GM19035 (cell line): ENCODE measurements around the gene WDR37.

Experiments used
- ATAC-seq: cut with Tn5 transposase; IDR thresholded peaks from one replicate; pipeline ENCODE4 v1.9.1; 2021; ENCODE audit not compliant: unreplicated experiment

Gene WDR37

DNA sequence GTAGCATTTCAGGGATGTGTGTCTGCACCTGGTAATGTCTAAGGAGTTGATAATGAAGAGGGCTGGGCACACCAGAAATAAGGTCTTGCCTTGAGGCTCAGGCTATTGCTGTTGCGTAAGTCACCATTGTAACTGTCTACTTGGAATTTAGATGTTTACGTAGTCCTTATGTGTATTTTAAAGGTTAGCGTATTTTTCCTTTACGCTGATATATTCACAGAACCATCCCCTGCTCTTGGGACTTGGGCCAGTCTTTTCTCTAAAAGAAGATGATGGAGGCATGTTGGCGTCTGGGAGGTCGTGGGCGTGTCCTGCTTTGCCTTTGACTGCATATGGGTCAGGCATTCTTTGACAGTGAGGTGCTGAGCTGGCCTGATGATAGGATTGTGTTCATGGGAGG lies 14.7 kb downstream of the WDR37 start:
- ATAC-seq: no peak

DNA sequence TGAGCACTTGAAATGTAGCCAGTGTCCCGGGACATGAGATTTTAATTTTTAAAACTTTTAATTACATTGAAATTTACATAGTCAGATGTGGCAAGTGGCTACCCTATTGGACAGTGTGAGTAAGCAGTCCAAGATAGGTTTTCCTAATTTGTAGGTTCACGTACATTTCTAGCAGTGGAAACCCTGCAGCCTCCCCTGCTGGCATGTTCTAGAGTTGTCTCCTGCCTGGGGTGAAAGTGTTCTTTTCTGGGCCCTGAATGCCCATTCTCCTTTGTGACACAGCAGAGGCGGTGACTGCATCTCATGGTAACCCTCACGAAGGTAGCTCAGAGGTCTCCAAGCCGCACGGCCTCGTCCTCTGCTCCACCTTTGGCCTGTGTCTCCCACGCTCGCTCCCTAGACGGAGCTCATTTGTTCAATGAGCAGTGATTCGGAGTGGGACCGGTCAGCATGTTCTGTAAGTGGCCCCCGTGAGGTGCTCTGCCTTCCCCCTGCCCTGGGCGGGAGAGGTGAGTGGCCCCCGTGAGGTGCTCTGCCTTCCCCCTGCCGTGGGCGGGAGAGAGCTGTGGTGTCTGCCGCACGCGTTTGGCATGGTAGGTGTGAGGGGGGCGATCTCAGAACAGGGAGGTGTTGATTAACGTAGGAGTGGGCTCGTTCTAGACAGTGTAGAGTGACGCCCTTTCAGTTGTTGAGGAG lies 18.0 kb downstream of the WDR37 start:
- no peak for ATAC-seq

DNA sequence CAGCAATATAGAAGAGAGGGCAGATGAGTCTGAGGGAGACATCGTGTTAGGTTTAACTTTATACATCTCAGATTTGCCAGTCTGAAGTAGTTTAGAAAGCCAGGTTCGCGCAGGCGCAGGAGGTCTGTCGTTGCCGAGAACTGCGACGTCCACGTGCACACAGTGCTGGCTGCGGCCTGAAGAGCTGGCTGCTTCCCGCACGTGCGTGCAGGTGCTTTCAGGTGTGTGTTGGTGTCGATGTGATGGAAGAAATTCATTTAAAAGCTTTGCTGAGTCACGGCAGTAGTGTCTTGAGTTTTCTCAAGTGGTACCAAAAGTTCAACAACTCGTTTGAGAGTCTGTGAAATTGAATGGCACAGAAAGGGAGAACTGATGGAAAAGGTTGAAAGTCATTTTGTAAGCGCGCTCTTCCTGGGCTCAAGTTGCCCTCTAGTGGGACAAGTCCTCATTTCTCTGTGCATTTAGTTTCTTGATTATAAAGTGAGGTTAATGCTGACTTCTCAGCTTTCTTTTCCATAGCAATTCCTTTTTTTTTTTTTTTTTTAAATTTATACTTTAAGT lies 18.6 kb downstream of the WDR37 start:
- ATAC-seq: no peak

DNA sequence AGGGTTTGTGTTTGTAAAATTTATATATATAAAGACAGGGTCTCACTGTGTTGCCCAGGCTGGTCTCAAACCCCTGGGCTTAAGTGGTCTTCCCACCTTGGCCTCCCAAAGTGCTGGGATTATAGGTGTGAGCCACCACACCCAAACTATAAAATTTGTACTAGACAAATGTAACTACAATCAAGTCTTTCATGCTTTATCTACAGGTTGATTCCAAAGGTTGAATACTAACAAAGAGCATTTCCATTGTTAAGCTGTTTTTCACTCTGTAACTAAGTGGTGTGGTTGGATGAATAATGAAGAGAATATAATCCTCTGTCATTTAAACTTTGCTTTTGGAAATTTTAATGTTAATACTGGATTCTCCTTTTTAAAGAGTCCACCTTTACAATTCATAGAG lies 22.5 kb downstream of the WDR37 start:
- no peak for ATAC-seq

DNA sequence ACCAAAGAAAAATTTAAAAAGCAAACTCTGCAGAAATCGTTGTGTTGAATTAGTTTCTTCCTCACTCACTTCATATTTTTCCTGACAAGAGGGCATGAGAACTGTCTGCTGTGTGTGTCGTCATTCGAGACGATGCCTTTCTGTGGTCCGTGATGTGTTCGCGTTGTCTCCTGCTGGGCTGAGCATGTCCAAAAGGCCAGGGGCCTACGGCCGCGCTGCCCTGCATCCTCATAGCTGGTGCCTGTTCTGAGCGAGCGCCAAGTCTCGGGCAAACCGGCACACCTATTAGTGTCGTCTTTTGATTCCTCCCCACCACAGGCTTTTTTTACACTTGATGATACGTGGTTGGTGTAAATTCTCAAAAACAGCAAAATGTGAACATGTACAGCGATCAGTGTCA lies 27.4 kb downstream of the WDR37 start:
- ATAC-seq: no peak

DNA sequence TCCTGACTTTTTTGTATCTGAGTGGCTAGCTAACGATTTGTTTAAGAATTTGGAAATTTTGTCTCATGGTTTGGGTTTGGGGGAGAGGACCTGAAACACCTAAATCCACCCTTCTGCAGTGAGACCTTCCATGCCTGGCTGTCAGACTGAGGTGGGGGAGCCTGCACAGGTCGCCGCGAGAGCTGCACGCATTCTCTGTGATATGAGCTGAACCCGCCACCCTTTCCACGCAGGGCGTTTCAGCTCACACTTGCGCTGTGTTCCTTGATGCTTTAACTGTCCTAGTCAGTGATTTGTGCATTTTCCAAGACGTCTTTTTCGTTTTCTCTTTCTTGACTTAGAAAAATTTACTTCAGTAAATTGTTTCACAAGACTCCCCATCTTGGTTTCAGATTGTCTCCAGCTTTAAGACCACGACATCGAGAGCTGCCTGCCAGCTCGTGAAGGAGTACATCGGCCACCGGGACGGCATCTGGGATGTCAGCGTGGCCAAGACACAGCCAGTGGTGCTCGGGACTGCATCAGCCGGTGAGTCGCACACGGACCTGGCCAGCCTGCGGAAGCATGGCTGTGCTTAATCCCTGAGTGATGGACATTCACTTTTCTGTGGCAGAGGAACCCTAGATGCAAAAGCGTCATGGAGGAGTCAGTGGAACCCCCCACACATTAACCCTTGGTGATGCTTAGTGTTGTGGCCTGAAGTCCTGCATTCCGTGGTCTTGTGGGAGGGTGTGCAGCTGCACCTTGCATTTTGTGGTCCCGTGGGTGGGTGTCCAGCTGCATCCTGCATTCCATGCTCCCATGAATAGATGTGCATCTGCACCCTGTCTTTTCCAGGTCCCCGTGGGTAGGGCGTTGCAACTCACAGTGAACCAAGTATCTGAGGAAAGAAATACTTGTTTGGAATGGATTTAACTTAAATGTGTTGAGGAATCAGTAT lies 28.1 kb downstream of the WDR37 start:
- no peak for ATAC-seq

DNA sequence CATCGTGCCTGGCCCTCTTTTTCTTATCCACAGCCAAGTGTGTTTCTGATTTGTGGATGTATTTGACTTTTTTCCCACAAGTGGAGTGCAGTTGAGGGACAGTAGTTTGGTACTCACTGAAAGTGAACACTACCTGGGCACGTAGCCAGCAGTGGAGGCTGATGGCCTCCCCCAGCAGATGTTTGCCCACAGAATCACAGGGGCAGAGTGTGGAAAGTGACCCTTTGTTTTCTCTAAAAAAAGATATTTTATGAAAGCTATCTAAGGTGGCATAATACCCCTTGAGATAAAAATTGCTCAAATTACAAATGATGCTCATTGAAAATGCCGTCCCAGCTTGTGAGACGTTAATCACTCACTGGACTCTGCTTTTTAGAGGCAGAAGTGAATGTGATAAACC lies 29.1 kb downstream of the WDR37 start:
- no peak for ATAC-seq

DNA sequence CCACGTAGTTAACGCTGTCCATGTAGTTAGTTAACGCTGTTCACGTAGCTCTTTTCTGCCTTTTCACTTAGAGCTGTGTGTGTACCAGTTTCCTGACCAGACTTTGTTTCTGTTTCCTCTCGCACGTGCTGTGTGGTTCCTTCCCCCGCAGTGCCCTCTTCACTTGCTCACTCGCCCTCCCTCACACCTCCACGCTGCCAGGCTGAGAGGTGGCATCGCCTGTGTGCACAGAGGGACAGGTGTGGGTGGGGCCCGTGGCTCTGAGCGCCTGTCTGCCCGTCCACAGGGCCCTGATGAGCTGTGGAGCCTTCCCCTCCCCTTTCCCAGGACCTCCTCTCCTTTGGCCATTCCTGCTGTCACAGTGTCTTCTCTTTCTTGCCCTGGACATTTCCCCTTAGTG lies 30.6 kb downstream of the WDR37 start:
- no peak for ATAC-seq

DNA sequence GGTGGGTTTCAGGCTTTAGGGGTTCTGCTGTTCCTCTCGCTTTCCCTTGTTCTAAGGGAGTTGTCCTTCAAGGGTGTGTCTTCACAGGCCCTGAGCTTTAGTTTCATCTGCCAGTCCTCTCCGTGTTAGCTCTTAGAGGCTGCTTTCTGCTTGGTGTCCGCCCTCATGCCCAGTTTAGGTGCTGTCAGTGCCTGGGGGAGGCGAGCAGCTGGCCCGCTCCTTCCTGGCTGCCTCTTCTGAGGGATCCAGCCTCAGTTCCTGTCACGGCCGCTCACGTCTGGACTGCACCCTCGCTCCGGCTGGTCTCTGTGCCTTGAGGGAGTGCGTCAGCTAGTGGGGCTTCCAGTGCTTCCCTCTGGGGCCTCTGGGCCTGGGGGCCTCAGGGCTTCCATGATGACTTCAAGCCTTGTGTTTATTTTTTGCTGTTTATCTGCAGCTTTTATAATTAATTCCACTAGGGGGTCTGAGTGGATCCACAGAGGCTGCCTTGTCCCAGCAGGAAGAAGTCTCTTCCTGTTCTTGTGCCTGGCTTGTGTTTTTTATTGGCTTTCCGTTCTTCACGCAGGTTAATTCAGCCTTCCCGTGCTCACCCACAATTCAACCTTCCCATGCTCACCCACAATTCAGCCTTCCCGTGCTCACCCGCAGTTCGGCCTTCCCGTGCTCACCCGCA lies 33.0 kb downstream of the WDR37 start:
- no peak for ATAC-seq

DNA sequence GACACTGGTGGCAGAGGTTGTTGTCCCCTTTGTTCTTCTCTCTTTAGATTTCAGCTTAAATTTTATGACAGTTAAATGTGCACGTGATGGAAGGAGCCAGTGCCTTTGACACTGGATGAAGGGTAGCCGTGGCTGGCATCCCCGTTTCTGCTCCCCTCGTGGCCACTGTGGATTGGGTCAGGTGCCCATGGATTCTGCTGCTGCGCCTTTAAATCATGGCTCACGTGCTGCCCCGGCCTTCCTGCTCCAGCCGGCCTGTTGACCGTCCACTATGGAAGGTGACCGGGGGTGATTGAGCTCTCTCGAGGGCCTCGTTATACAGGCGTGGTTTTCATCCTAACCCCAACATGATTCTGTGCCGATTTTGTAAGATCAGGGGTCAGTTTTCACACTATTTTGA lies 34.5 kb downstream of the WDR37 start:
- no peak for ATAC-seq

DNA sequence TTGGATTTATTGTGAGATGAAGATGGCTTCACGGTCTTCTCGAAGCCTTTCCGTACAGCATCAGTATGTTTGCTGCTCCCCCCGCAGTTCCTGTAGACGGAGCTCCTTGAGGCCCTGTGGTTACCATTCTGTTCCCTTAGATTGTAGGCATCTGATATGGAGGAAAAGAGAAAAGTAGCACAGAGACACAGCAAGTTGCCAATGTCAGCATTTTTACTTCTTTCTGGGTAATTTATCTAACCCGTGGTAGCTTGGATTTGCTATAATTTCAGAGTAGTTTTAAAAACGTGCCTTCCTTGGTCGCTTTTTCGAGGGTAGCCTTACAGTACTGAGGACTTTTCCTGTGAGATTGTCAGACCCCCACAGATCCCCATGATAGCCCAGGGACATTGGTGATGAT lies 37.5 kb downstream of the WDR37 start:
- ATAC-seq: no peak

DNA sequence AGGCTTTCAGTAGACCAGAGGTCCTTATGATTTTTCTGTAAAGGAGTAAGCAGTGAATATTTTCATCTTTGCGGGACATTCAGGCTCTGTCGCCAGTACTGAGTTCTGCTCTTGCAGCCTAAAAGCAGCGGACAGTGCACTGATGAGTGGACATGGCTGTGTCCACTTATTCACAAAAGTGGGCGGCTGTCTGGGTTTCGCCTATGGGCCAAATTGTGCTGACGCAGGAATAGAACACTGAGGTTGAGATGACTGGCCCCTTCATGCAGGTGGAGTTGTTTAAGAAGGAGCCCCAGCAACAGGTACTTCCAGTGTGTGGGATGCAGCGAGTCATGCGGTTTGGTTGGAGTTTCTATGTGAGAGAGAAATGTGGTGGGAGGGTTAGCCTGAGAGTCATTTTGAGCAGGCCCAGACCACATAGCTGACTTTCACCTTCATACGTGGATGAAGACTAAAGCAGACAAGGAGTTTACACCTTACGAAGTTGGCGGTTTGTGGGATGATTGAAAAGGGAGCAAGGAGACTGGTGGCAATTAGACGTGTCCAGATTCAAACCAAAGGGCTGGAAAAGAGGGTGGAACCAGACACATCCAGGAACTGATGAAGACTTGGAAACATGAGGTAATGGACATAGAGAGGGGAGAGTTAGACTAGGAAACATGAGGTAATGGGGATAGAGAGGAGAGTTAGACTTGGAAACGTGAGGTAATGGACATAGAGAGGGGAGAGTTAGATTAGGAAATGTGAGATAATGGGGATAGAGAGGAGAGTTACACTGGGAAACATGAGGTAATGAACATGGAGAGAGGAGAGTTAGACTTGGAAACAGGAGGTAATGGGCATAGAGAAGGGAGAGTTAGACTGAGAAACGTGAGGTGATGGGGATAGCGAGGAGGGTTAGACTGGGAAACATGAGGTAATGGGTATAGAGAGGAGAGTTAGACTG lies 38.2 kb downstream of the WDR37 start:
- peak; percentile 78 for ATAC-seq

DNA sequence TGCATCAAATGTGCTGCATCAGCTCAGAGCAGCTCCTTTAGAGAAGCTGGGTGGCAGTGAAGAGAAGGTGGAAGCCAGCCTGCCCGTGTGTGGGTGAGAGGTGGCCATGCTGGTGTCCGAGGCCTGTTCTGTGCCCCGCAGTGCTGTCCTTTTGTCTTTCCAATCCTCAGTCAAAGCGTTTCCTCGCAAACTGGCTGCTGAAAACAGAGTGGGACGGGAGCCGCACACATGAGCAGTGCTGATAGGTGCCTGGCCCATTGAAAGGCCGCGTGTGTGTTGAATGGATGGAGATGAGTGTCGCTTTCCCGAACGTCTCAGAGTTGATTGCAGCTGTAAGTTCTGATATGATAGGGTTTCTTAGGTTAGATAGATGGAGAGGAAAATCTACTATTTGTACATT lies 39.3 kb downstream of the WDR37 start:
- ATAC-seq: no peak

DNA sequence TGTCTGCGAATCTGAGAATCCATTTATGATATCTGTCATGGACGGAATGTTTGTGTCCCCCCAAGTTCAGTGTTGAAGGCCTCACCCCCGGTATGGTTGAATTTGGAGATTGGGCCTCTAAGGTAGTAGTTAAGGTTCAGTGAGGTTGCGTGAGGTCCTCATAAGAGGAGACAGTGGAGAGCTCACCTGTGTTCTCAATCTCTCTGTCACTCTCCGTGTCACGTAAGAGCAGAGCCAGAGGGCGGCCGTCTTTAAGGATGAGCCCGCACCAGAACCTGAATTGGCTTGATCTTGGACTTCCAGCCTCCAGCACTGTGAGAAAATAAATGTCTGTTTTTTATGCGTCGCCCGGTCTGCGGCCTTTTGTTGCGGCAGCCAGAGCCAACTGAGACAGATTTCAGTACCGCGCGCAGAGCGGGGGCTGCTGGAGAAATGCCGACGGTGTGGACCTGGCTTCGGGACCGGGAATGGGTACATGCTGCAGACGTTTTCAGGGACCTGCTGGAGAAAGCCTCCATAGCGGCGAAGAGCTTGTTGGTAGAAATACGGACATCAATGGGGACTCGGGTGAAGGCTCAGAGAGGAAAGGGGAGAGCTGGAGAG lies 40.2 kb downstream of the WDR37 start:
- ATAC-seq: no peak

DNA sequence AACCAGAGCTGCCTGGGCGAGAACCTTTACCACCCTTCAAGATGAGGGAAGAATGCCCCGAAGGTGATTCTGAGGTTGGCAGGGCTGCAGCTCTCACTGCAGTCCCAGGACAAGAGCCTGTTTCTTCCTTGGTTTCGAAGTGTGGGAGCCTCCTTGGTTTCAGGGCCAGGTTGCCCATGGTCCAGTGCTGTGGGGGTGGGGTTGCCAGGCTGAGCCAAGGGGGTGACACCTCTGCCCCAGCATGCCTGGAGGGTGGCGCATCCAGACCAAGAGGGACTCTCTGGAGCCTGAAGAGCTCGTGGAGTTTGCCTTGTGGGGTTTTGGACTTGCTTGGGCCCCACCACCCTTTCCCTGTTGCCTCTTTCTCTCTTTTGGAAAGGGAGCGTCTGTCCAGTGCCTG lies 41.3 kb downstream of the WDR37 start:
- ATAC-seq: no peak

DNA sequence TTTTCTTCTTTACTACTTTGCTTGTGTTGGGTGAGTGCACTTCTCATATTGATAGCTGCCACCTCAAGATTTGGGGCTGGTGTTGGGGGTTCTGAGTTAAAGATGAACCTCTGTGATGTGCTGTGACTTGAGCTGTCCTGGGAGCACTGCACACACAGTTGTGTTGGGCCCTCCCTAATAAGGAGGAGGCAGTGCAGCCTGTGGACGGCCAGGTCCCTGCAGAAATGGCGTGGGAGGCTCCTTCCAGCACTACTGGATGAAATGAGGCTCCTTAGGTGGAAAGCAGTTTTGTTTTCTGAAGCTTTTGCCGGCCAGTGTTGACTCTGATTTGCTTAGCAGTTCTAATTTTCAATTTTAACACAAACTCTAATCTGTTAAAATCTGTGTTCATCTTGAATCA lies 44.0 kb downstream of the WDR37 start:
- ATAC-seq: no peak

DNA sequence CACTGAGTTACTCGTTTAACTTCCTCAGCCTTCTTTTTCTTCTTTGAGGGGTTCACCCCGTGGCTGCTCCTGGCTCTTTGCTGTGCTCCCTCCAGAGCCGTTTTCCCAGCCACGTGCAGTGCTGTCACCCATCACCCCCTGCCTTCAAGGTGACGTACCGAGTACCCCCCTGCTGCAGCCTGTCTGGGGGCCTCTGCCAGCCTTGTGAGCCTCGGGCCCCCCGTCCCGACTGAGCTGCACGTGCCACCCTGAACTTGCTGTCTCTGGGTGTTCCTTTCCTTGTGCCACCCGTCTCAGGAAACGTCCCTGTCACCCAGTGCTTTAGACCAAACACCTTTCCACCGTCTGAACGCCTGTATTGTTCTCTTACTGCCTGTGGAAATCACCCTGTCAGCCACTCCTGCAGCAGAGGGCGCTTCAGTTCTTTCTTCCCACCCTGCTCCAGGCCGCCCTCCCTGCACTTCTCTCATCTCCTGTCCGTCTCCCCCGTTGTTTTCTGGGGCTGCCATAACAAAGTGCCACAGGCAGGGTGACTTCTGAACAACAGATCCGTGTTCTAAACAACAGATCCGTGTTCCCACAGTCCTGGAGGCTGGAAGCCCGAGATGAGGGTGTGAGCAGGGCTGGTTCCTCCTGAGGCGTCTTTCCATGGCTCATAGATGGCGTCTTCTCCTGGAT lies 44.6 kb downstream of the WDR37 start:
- no peak for ATAC-seq

DNA sequence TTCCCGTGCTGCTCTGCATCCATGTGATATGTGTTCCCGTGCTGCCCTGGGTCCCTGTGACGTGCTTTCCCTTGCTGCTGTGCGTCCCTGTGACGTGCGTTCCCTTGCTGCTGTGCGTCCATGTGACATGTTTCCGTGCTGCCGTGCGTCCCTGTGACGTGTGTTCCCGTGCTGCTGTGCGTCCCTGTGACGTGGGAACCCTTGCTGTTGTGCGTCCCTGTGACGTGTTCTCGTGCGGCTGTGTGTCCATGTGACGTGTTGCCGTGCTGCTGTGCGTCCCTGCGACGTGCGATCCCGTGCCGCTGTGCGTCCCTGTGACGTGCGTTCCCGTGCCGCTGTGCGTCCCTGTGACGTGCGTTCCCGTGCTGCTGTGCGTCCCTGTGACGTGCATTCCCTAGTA lies 45.8 kb downstream of the WDR37 start:
- no peak for ATAC-seq

DNA sequence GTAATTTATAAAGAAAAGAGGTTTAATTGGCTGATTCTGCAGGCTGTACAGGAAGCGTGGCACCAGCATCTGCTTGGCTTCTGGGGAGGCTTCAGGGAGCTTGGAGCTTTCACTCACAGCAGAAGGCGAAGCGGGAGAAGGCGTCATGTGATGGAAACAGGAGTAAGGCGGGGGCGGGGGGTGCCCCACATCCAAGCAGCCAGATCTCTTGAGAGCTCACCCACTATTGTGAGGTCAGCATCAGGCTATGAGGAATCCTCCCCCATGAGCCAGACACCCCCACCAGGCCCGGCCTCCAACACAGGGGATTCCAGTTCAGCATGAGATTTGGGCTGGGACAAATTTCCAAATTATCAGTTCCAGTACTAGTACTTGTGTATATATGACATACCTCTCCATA lies 46.2 kb downstream of the WDR37 start:
- ATAC-seq: no peak

DNA sequence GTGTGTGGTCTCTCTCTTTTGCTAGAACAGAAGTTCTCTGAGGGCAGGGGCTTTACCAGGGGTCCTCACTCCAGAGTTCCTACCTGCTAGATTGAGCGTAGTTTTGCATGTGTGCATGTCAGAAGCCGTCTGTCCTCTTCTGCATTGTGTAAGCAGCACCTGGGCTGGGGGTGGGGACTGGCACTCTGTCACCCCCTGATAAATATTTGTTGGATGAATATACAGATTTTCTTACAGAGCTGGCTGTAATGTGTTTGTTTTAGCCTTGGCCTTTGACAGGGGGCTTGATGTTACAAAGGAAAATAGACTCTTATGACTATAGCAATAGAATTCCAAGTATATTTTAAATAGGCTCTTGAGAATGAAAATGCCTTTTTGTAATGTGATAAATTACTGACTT lies 46.6 kb downstream of the WDR37 start:
- no peak for ATAC-seq
